ENCODE data around the gene LHFPL6. TPM values are rescaled to one million over a fixed set of nuclear protein-coding genes. Genes with fewer than 3 reads are reported as not detected.

LHFPL6 gene
- total RNA-seq, 1 donor from 2014 or later, result 54.8 TPM

DNA sequence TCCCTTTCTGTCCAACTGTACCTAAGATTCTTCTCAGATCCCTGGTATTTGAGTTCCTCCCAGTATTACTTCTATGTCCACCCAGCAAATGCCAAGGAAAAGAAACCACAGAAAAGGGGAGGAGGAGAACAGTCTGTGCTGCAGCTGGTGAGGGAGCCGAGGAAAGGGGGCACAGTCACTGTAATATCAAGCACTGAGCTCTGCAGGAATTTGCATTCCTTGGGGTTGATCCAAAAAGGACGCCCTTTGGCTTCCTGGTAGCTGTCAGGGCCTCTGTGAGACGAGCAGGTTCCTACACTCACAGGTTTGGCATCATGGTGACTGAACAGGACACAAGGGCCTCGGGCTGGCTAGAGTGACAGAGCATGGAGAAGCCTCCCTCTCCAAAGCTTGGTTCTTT, 291.4 kb downstream of the LHFPL6 start:
- Histone ChIP-seq H3K27ac (no peak overlapping the region), H3K36me3 (no peaks in the 10 kb centered on the region), H3K27me3 (no peaks in the 10 kb centered on the region), H3K4me1 (peaks cover 2% of the 10 kb centered on the region), H3K4me3 (no peak overlapping the region), H3K9me3 (no peaks in the 10 kb centered on the region)
- TF ChIP-seq CTCF (IDR thresholded peaks at IDR 0.05), result no peak
- no peak for TF ChIP-seq POLR2AphosphoS5 (IDR thresholded peaks at IDR 0.05; ENCODE audit: insufficient read depth in 1 of 2, low read depth in 1 of 2)
- intact Hi-C loops (cut with DNase I), result no loop called here
- no peak for DNase-seq (ENCODE audit: extremely low spot score in 2 of 2)

DNA sequence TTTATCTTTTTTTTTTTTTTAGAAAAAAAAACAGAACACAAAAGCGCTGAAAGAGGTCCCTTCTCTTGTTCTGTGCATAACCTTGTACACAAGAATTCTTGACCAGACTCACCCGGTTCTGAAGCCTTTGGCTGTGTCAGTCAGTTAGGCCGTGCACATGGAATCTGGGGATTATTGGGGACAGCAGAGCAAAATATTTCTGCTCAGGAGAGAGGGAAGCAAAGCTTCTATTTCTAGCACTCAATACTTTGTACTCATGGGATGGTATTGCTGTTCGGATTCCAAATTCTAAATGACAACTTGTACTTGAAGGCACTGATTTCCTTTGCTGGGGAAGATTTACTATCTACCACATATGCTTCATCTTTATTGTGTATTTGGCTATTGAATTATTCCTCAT, 292.0 kb downstream of the LHFPL6 start:
- Histone ChIP-seq H3K9me3 (no peaks in the 10 kb centered on the region), H3K4me3 (no peak overlapping the region), H3K4me1 (no peaks in the 10 kb centered on the region), H3K27ac (no peak overlapping the region), H3K36me3 (no peaks in the 10 kb centered on the region), H3K27me3 (no peaks in the 10 kb centered on the region)
- no peak for DNase-seq (ENCODE audit: extremely low spot score in 2 of 2)
- TF ChIP-seq POLR2A (IDR thresholded peaks at IDR 0.05), result no peak
- no peak for TF ChIP-seq CTCF (IDR thresholded peaks at IDR 0.05)
- no peak for TF ChIP-seq POLR2AphosphoS5 (IDR thresholded peaks at IDR 0.05; ENCODE audit: insufficient read depth in 1 of 2, low read depth in 1 of 2)
- intact Hi-C loops (cut with DNase I), result no loop called here

DNA sequence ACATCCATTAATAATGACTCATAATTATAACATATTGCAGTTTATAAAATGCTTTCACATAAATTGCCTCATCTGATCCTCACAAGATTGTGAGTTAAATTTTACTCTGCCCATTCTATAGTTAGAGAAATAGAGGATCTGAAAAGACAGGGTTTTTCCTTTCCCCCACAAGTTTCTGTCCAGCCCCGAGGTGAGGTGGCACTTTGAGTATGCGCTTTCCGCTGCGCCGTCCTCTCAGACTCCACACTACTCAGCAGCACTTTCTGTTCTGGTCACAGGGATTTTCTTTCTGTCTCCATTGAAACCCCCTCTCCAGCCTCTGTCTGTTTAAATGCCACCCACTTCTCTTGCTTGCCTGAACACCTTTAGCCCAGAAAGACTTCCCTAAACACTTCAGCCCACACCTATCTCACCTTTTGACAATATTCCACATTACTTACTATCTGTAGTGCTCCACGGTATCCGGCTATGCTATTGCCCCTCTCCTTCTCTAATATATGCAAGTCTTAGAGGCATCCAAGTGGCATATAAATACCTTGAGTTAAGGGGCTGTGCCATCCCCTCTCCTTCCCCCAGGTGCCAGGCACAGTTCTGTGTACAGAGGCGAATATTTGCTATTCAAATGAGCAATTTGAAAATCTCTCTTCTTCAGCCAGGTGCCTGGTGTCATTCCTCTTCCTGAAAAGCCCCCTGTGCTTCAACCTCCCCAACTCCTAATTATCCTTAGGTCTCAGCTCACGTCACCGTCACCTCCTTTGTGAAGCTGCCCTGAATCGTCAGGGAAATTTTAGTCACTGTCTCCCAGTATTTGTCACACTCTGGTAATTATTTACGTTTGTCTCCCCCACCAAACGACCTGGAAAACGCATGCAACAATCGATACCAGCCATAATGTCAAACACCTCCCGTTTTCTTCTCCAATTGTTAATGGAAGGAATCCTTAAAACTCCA, 296.1 kb downstream of the LHFPL6 start:
- TF ChIP-seq POLR2AphosphoS5 (IDR thresholded peaks at IDR 0.05; ENCODE audit: insufficient read depth in 1 of 2, low read depth in 1 of 2) (no peak), POLR2A (IDR thresholded peaks at IDR 0.05) (no peak), CTCF (IDR thresholded peaks at IDR 0.05) (no peak)
- Histone ChIP-seq H3K4me3 (no peak overlapping the region), H3K27ac (no peak overlapping the region), H3K36me3 (no peaks in the 10 kb centered on the region), H3K4me1 (no peaks in the 10 kb centered on the region), H3K27me3 (no peaks in the 10 kb centered on the region), H3K9me3 (no peaks in the 10 kb centered on the region)
- intact Hi-C loops (cut with DNase I), result no loop called here
- no peak for DNase-seq (ENCODE audit: extremely low spot score in 2 of 2)

- H3K9me3 ChIP-seq, result no peaks in the 10 kb centered on the region
- H3K36me3 ChIP-seq, result no peaks in the 10 kb centered on the region
- intact Hi-C loops (cut with DNase I), result no loop called here
- no peaks in the 10 kb centered on the region for H3K4me1 ChIP-seq
- H3K27ac ChIP-seq, result no peak overlapping the region
- H3K4me3 ChIP-seq, result no peak overlapping the region
- no peak for TF ChIP-seq POLR2AphosphoS5 (IDR thresholded peaks at IDR 0.05; ENCODE audit: insufficient read depth in 1 of 2, low read depth in 1 of 2)
- no peak for TF ChIP-seq POLR2A (IDR thresholded peaks at IDR 0.05)
- TF ChIP-seq CTCF (IDR thresholded peaks at IDR 0.05), result no peak
- H3K27me3 ChIP-seq, result no peaks in the 10 kb centered on the region
- DNase-seq (ENCODE audit: extremely low spot score in 2 of 2), result no peak
Observed at GRCh38 chr13:39302820-39303219, 300.2 kb downstream of the LHFPL6 start.

DNA sequence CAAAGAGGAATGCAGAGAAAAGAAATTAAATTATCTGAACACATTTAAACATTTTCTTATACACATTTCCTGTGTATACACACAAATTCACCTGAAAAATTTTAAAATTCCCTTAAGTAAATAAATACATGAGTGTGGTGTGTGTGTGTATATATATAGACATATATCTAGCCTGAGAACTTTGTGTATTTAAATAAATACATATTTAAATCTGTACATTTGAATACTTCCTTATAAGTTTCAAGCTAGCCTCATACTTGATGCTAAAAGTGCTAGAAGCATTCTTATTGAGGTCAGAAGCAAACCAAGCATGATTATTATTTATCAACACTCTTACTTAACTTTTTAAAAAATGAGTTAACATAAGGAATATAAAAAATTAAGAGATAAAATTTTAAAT, 304.0 kb downstream of the LHFPL6 start:
- no peak for DNase-seq (ENCODE audit: extremely low spot score in 2 of 2)
- H3K9me3 ChIP-seq, result no peaks in the 10 kb centered on the region
- H3K4me3 ChIP-seq, result no peak overlapping the region
- no peaks in the 10 kb centered on the region for H3K4me1 ChIP-seq
- H3K36me3 ChIP-seq, result no peaks in the 10 kb centered on the region
- TF ChIP-seq POLR2AphosphoS5 (IDR thresholded peaks at IDR 0.05; ENCODE audit: insufficient read depth in 1 of 2, low read depth in 1 of 2), result no peak
- TF ChIP-seq POLR2A (IDR thresholded peaks at IDR 0.05), result no peak
- no peak for TF ChIP-seq CTCF (IDR thresholded peaks at IDR 0.05)
- no peaks in the 10 kb centered on the region for H3K27me3 ChIP-seq
- intact Hi-C loops (cut with DNase I), result no loop called here
- H3K27ac ChIP-seq, result no peak overlapping the region

Data from vagina (tissue), 2 donors.